ENCODE results near the gene RTP3.

RTP3 gene

GRCh38 chr3:46468753-46469600 lies 28.8 kb upstream of the RTP3 start:
- no peak for DNase-seq (ENCODE audit: low read depth)
- no peak overlapping the region for H3K4me3 ChIP-seq (ENCODE audit: low read length)

GRCh38 chr3:46469680-46470357 lies 28.0 kb upstream of the RTP3 start:
- no peak for DNase-seq (ENCODE audit: low read depth)
- TF ChIP-seq CTCF (IDR thresholded peaks at IDR 0.05; ENCODE audit: insufficient read depth, low read depth, low read length, missing control alignments): no peak
- no peak overlapping the region for H3K4me3 ChIP-seq (ENCODE audit: low read length)

More at GRCh38 chr3:46468753-46469600, 28.8 kb upstream of the RTP3 start:
- TF ChIP-seq CTCF (IDR thresholded peaks at IDR 0.05; ENCODE audit: insufficient read depth, low read depth, low read length, missing control alignments): no peak

GRCh38 chr3:46470831-46471230 lies 26.9 kb upstream of the RTP3 start:
- no peak for DNase-seq (ENCODE audit: low read depth)
- no peak overlapping the region for H3K4me3 ChIP-seq (ENCODE audit: low read length)
- no peak for TF ChIP-seq CTCF (IDR thresholded peaks at IDR 0.05; ENCODE audit: insufficient read depth, low read depth, low read length, missing control alignments)

GRCh38 chr3:46471371-46471914 lies 26.3 kb upstream of the RTP3 start:
- no peak overlapping the region for H3K4me3 ChIP-seq (ENCODE audit: low read length)
- no peak for DNase-seq (ENCODE audit: low read depth)
- TF ChIP-seq CTCF (IDR thresholded peaks at IDR 0.05; ENCODE audit: insufficient read depth, low read depth, low read length, missing control alignments): no peak

- no peak for DNase-seq (ENCODE audit: low read depth)
- no peak overlapping the region for H3K4me3 ChIP-seq (ENCODE audit: low read length)
- no peak for TF ChIP-seq CTCF (IDR thresholded peaks at IDR 0.05; ENCODE audit: insufficient read depth, low read depth, low read length, missing control alignments)
Observed at GRCh38 chr3:46472736-46473135, 25.0 kb upstream of the RTP3 start.

GRCh38 chr3:46477145-46477544 lies 20.6 kb upstream of the RTP3 start:
- TF ChIP-seq CTCF (IDR thresholded peaks at IDR 0.05; ENCODE audit: insufficient read depth, low read depth, low read length, missing control alignments): no peak
- no peak for DNase-seq (ENCODE audit: low read depth)
- H3K4me3 ChIP-seq (ENCODE audit: low read length): no peak overlapping the region
